ENCODE data around the gene CLCN7. TPM values are rescaled to one million over a fixed set of nuclear protein-coding genes. Genes with fewer than 3 reads are reported as not detected.

Gene CLCN7
- total and polyA plus RNA-seq, 2 of the 4 experiments (the other 2 are of a cell fraction): 10.8 to 45.2 TPM

GRCh38 chr16:1434644-1435592, 39.9 kb downstream of the CLCN7 start:
- Histone ChIP-seq H3K36me3 (ENCODE audit: control insufficient read depth, insufficient read depth, low read length) (no peaks in the 10 kb centered on the region), H3K4me2 (ENCODE audit: low read depth, low read length) (no peak overlapping the region), H3K14ac (replicated peaks; ENCODE audit: low read depth, low read length) (no peak overlapping the region), H3K23ac (ENCODE audit: low read depth, low read length) (no peak overlapping the region), H3K27ac (ENCODE audit: insufficient read depth, low read length) (no peak overlapping the region), H2BK20ac (ENCODE audit: low read depth, low read length) (no peak overlapping the region), H2AK9ac (replicated peaks; ENCODE audit: low read depth, low read length, poor library complexity) (no peak overlapping the region), H3K4me1 (ENCODE audit: control insufficient read depth, insufficient read depth, low read length) (no peaks in the 10 kb centered on the region), H3K18ac (ENCODE audit: low read depth, low read length) (no peak overlapping the region), H4K91ac (ENCODE audit: insufficient read depth, low read depth, low read length) (no peak overlapping the region), H3K4ac (ENCODE audit: low read depth, low read length) (no peak overlapping the region), H3K79me1 (ENCODE audit: low read depth in 1 of 2, low read length in 2 of 2) (no peaks in the 10 kb centered on the region), H4K20me1 (ENCODE audit: insufficient read depth, low read length) (no peaks in the 10 kb centered on the region), H3K27me3 (ENCODE audit: control insufficient read depth, insufficient read depth, low read length) (peaks cover 10% of the 10 kb centered on the region; the same call in 1 of the 2 replicates), H4K8ac (ENCODE audit: low read depth in 2 of 2, low read length in 2 of 2) (no peak overlapping the region), H2BK5ac (ENCODE audit: low read depth, low read length, poor library complexity, severe bottlenecking) (no peak overlapping the region), H3K9me1 (ENCODE audit: insufficient read depth, low read length) (no peaks in the 10 kb centered on the region), H3K9me3 (ENCODE audit: control insufficient read depth, insufficient read depth, low read length) (no peaks in the 10 kb centered on the region), H4K5ac (ENCODE audit: low read depth, low read length) (no peak overlapping the region), H2AFZ (replicated peaks; ENCODE audit: low read length, poor library complexity) (no peak overlapping the region), H3K9ac (ENCODE audit: low read depth, low read length) (no peak overlapping the region), H3K56ac (ENCODE audit: extremely low read depth, insufficient read depth, low read length) (no peak overlapping the region), H3K4me3 (ENCODE audit: insufficient read depth, low read depth, low read length) (no peak overlapping the region), H2BK120ac (ENCODE audit: low read depth, low read length) (no peak overlapping the region), H2AK5ac (ENCODE audit: low read depth, low read length) (no peak overlapping the region), H2BK15ac (ENCODE audit: low read depth, low read length) (no peak overlapping the region)
- POLR2A ChIA-PET (ENCODE audit: unreplicated experiment): no interaction called here
- DNase-seq: no peak
- TF ChIP-seq MAFK (IDR thresholded peaks at IDR 0.05; ENCODE audit: low read depth, low read length) (no peak), FOS (IDR thresholded peaks at IDR 0.05; ENCODE audit: low read depth, low read length) (no peak), NFE2L2 (IDR thresholded peaks at IDR 0.05; ENCODE audit: low read depth, low read length) (no peak), CTCF (conservative IDR thresholded peaks at IDR 0.05; ENCODE audit: low read depth, low read length) (no peak)
- ATAC-seq (ENCODE audit: low read depth): no peak
- intact Hi-C loops (cut with micrococcal nuclease): no loop called here
- BruUV-seq (replicated peaks): no TSS peak
- WGBS, 2 experiments (ENCODE audit: extremely low coverage in 2 of 2, insufficient read length in 1 of 2): 92% methylated on average over 17 of the region's 40 CpGs; no CpG with 5 or more reads in 1 of the 2 experiments
- CTCF ChIA-PET: no interaction called here
- dilution Hi-C loops (cut with HindIII; ENCODE audit: low sequenced_read_pairs, unreplicated experiment): no loop called here
- in situ Hi-C loops (cut with MboI; ENCODE audit: low sequenced_read_pairs): no loop called here

All from IMR-90 (cell line).